ENCODE data around the gene PCDHGB4. TPM values are rescaled to one million over a fixed set of nuclear protein-coding genes. Genes with fewer than 3 reads are reported as not detected.
A peak's percentile ranks its signal among the peaks of the same experiment; 100 is the strongest.

PCDHGB4 gene
- total and polyA plus RNA-seq, 4 donors: 0.31 to 12.1 (median 4.0) TPM

- WGBS, 2 donors: 40 to 54% methylated on average over 10 of the region's 10 CpGs
- peaks cover 3 to 47% (median 23%) of the 10 kb centered on the region in 4 donors for H3K9me3 ChIP-seq (ENCODE audit: control insufficient read depth in 4 of 4, insufficient read depth in 3 of 4, low read length in 3 of 4)
- no peak for TF ChIP-seq CTCF (IDR thresholded peaks at IDR 0.05; ENCODE audit: control extremely low read depth, extremely low read depth)
- no peak overlapping the region for H3K27ac ChIP-seq (ENCODE audit: low read depth in 1 of 2, low read length in 1 of 2)
- DNase-seq: no peak
- no peak overlapping the region for H3K9ac ChIP-seq (ENCODE audit: insufficient read depth in 1 of 2, low read length in 2 of 2)
- H3K4me3 ChIP-seq: no peak overlapping the region
- no peaks in the 10 kb centered on the region for H3K4me1 ChIP-seq (ENCODE audit: control insufficient read depth in 5 of 5, insufficient read depth in 5 of 5, low read length in 5 of 5)
- ATAC-seq (ENCODE audit: insufficient read depth, low FRiP score): no peak
- peaks cover 0 to 15% (median 0%) of the 10 kb centered on the region in 4 donors for H3K36me3 ChIP-seq (ENCODE audit: control insufficient read depth in 4 of 4, insufficient read depth in 4 of 4, low read length in 4 of 4)
- peaks cover 0 to 2% (median 0%) of the 10 kb centered on the region in 3 donors for H3K27me3 ChIP-seq (ENCODE audit: control insufficient read depth in 3 of 3, insufficient read depth in 3 of 3, low read length in 2 of 3)
These were observed 1.2 kb downstream of the PCDHGB4 start for GRCh38 chr5:141388661-141389060.

- H3K9me3 ChIP-seq (ENCODE audit: control insufficient read depth in 4 of 4, insufficient read depth in 3 of 4, low read length in 3 of 4): peaks cover 3 to 48% (median 22%) of the 10 kb centered on the region in 4 donors
- ATAC-seq (ENCODE audit: insufficient read depth, low FRiP score) (no peak), DNase-seq (no peak)
- WGBS, 2 donors: 35 to 41% methylated on average over 77 of the region's 77 CpGs
- no peak overlapping the region for H3K9ac ChIP-seq (ENCODE audit: insufficient read depth in 1 of 2, low read length in 2 of 2)
- H3K36me3 ChIP-seq (ENCODE audit: control insufficient read depth in 4 of 4, insufficient read depth in 4 of 4, low read length in 4 of 4): peaks cover 0 to 19% (median 0%) of the 10 kb centered on the region in 4 donors
- peaks cover 0 to 2% (median 0%) of the 10 kb centered on the region in 3 donors for H3K27me3 ChIP-seq (ENCODE audit: control insufficient read depth in 3 of 3, insufficient read depth in 3 of 3, low read length in 2 of 3)
- TF ChIP-seq CTCF (IDR thresholded peaks at IDR 0.05; ENCODE audit: control extremely low read depth, extremely low read depth): no peak
- no peak overlapping the region for H3K4me3 ChIP-seq
- H3K4me1 ChIP-seq (ENCODE audit: control insufficient read depth in 5 of 5, insufficient read depth in 5 of 5, low read length in 5 of 5): no peaks in the 10 kb centered on the region
- no peak overlapping the region for H3K27ac ChIP-seq (ENCODE audit: low read depth in 1 of 2, low read length in 1 of 2)
These were observed 1.9 kb downstream of the PCDHGB4 start for GRCh38 chr5:141389153-141390042.

GRCh38 chr5:141392429-141393198, 5.1 kb downstream of the PCDHGB4 start, which contains the start of gene PCDHGA8:
PCDHGA8 (plus strand) TSS chr5:141392633; CDS start chr5:141392814, 181 bp downstream.
- peaks cover 3 to 42% (median 20%) of the 10 kb centered on the region in 4 donors for H3K9me3 ChIP-seq (ENCODE audit: control insufficient read depth in 4 of 4, insufficient read depth in 3 of 4, low read length in 3 of 4)
- no peak for ATAC-seq (ENCODE audit: insufficient read depth, low FRiP score)
- H3K4me1 ChIP-seq (ENCODE audit: control insufficient read depth in 5 of 5, insufficient read depth in 5 of 5, low read length in 5 of 5): no peaks in the 10 kb centered on the region
- no peak within 1 kb of the TSS for H3K27ac ChIP-seq (ENCODE audit: low read depth in 1 of 2, low read length in 1 of 2)
- peaks cover 0 to 2% (median 0%) of the 10 kb centered on the region in 3 donors for H3K27me3 ChIP-seq (ENCODE audit: control insufficient read depth in 3 of 3, insufficient read depth in 3 of 3, low read length in 2 of 3)
- WGBS, 2 donors: 27 to 28% methylated on average over 38 of the region's 38 CpGs
- H3K9ac ChIP-seq (ENCODE audit: insufficient read depth in 1 of 2, low read length in 2 of 2): no peak within 1 kb of the TSS
- peaks cover 0 to 19% (median 0%) of the 10 kb centered on the region in 4 donors for H3K36me3 ChIP-seq (ENCODE audit: control insufficient read depth in 4 of 4, insufficient read depth in 4 of 4, low read length in 4 of 4)
- TF ChIP-seq CTCF (IDR thresholded peaks at IDR 0.05; ENCODE audit: control extremely low read depth, extremely low read depth): no peak
- no peak within 1 kb of the TSS for H3K4me3 ChIP-seq
- peak in 1 of 3 donors; percentile 17 for DNase-seq

Measured in lung (tissue), 12 donors.